ENCODE data around the gene SMARCD3.

The SMARCD3 gene

DNA sequence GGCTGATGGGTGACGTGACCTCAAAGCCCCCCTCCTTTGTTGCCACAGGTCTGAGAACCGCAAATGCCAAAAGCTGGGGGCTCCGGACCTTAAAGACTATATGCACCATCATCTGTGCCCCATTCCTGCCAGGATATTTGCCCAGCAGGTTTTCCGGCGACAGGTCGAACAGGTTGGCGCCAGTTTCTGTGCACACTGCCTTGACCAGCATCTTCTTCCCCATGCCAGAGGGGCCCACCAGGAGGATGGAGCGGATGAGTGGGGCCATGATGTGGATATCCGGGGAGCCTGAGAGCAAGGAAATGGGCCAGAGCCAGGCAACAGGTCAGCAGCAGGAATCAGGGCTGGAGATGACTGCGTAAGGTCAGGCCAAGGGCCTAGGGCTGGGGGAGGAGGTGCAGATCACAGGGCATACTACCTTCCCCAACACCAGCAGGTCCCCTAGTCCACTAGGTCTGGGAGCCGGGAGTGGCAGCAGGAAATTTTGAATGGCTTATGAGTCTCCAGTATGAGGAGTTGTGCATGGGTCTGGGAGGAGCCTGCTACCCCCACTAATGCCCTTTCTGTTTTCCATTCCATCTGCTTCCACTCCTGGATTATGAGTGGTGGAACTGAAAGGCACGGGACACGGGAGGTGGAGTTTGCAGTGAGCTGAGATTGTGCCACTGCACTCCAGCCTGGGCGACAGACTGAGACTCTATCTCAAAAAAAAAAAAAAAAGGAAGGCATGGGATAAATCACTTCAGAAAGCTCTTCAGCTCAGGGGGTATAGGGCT lies 55.1 kb downstream of the SMARCD3 start:
- no peak overlapping the region for H3K4me3 ChIP-seq (ENCODE audit: low read length)
- no peak for TF ChIP-seq ZNF274 (IDR thresholded peaks at IDR 0.05; ENCODE audit: low read depth, low read length)

DNA sequence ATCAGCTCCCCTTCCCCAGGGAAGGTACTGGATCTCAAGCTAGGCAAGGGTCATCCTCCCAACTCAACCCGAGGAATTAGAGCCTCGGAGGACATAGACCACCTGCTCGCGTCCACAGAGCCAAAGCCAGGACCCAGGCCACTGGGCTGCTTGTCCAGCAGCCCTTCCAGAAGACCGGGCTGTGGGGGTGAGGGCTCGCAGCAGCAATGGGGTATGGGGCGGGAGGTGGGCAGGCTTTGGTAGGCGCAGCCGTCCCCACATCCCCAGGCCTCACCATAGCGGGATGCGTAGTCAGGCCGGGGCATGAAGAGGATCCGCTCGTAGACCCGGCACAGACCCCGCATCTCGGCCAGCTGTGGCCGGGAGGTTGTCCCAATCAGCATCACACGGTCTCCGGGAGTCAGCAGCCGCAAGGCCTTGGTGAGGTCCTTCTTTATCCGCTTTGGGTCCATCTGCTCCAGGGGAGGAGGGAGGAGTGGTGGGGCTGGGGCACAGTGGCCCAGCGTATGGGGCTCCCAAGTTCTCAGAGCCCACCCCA lies 56.4 kb downstream of the SMARCD3 start:
- H3K4me3 ChIP-seq (ENCODE audit: low read length), result no peak overlapping the region
- no peak for TF ChIP-seq ZNF274 (IDR thresholded peaks at IDR 0.05; ENCODE audit: low read depth, low read length)

GRCh38 chr7:151191544-151191943 lies 57.0 kb downstream of the SMARCD3 start:
- no peak for TF ChIP-seq ZNF274 (IDR thresholded peaks at IDR 0.05; ENCODE audit: low read depth, low read length)
- H3K4me3 ChIP-seq (ENCODE audit: low read length), result no peak overlapping the region

DNA sequence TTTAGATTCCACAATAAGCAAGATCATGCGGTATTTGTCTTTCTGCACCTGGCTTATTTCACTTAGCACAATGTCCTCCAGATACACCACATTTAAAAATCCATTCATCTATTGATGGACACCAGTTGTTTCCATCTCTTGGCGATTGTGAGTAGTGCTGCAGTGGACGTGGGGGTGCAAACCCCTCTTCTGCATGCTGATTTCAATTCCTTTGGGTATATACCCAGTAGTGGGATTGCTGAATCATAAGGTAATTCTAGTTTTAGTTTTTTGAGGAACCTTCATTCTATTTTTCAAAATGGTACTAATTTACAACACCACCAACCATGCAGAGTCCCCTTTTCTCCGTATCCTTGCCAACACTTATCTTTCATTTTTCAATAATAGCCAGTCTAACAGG lies 59.5 kb downstream of the SMARCD3 start:
- no peak overlapping the region for H3K4me3 ChIP-seq (ENCODE audit: low read length)
- no peak for TF ChIP-seq ZNF274 (IDR thresholded peaks at IDR 0.05; ENCODE audit: low read depth, low read length)
